M059J (cell line): Measurements from ENCODE around the gene TCAIM. TPM values are rescaled to one million over a fixed set of nuclear protein-coding genes. Genes with fewer than 3 reads are reported as not detected.
A peak's percentile ranks its signal among the peaks of the same experiment; 100 is the strongest.
"Not testable (repeated sequence)": the region's sequence is repeated elsewhere in the genome, so short reads cannot be mapped to it uniquely, and the experiment has no call there.

ENCODE experiments used
- DNase-seq: peaks from one replicate; pipeline ENCODE4 v3.0.0-alpha.2; 2012; ENCODE audit warnings: low read depth
- total RNA-seq: library from RNA; depleted of rRNA; stranded (reverse); fragments of >200 nt; shearing (Covaris generic); gene quantifications from 2 replicates; pipeline ENCODE4 v1.2.3, GENCODE V29; 2014

TCAIM gene
- total RNA-seq, 1 experiment from 2014 or later, result 30.4 TPM

DNA sequence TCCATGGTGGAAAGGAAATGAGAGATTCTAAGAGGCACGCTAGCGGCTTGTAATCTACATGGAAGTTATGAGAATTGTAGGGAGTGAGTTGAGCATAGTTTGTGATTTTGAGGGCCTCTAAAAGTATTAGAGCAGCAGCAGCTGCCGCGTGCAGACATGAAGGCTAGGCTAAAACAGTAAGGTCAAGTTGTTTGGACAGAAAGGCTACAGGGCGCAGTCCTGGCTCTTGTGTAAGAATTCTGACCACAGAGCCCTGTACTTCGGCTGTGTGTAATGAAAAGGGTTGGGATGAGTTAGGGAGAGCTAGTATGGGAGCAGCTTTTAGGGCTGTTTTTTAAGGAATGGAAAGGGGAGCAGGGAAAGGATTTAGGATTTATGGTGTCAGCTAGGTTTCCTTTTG, 8.0 kb downstream of the TCAIM start:
- not testable (repeated sequence) for DNase-seq

DNA sequence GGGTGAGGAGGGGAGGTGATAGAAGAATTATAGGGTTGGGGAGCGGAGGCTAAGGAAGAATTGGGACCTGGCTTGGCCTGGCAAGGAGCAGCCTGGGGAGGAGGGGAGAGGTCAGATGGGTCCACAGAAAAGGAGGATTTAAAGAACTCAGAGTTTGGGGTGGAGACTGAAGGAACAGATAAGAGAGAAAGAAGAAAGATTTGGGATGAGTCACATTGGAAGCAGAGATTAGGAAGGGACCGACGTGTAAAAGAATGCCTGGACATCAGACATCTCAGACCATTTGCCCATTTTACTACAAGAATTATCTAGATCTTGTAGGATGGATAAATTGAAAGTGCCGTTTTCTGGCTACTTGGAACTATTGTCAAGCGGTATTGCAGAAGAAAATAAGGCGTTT, 10.4 kb downstream of the TCAIM start:
- no peak for DNase-seq

DNA sequence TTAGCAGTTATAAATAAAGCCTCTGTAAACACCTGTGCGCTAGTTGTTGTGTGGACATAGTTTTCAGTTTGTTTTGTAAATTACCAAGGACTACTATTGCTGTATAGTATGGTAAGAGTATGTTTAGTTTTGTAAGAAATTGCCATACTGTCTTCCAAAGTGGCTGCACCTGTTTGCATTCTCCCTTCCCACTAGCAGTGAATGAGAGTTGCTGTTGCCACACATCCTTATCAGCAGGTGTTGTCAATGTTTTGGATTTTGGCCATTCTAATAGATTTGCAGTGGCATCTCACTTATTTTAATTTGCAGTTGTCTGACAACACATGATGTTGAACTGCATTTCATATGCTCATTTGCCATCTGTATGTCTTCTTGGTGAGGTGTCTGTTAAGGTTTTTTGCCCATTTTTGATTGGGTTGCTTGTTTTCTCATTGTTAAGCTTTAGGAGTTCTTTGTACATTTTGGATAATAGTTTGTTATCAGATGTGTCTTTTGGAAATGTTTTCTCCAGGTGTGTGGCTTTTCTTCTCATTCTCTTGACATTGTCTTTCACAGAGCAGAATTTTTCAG, 14.9 kb downstream of the TCAIM start:
- no peak for DNase-seq

DNA sequence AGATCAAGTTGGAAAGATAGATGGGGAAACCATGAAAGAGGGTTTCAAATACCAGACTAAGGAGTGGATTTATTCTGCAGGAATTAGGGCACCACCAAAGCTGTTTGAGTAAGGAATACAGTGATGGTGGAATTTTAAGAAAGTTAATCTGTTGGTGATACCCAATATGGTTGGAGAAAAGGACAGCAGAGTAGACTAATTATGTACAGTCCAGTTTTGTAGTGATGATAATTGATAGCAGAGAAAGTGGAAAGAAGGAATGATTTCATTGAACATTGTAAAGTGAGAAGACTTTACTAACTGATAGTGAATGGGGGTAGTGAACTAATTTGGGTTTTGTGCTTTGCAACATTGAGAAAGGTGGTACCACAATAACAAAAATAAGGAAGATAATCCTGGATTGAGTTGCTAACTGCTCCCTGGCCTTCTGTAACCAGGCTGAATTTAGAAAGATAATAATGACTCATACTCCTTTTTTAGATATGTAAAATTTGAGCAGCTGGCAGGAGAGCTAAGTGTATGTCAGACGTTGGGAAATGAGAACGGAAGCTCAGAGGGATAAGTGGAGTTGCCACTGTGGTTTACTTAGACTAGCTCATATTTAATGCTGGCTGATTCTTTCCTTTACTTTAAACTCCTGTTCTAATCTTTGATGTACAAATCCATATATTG, 16.9 kb downstream of the TCAIM start:
- DNase-seq, result peak; percentile 79

DNA sequence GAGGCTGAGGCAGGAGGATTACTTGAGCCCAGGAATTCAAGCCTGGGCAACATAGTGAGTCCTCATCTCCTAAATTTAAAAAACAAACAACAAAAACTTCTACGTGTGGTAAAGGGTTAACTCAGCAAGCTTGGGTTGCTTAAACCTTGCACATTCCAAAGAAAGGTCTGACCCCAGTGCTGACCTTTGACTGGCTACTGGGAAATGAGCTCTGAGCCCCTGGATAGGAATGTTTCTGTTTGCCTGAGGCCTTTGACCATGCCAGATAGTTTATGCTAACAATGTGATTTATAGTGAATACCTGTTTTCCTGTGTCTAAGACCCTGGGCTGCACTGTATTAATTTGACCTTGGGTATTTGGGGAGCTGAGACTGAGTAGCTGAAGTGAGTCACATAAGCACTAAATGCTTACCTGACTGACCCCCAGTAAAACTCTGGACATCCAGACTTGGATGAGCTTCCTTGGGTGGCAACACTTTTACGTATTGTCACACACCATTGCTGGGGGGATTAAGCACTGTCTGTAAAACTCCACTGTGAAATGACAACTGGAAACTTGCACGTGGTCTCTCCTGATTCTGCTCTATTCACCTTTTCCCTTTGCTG, 20.7 kb downstream of the TCAIM start:
- DNase-seq, result peak; percentile 80

DNA sequence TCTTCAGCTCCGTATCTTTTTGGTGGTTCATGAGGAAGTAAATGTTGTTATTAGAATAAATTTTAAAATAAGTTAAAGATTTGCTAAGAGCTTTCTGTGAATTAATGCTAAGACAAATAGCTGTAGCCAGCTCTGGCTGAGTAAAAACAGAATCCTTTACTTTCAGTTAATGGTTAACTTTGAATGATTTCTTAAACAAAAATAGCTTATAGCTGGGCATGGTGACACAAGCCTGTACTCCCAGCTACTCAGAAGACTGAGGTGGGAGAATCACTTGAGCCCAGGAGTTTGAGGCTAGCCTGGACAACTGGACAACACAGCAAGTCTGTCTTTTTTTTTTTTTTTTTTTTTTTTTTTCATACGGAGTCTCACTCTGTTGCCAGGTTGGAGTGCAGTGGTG, 25.0 kb downstream of the TCAIM start:
- DNase-seq, result no peak

DNA sequence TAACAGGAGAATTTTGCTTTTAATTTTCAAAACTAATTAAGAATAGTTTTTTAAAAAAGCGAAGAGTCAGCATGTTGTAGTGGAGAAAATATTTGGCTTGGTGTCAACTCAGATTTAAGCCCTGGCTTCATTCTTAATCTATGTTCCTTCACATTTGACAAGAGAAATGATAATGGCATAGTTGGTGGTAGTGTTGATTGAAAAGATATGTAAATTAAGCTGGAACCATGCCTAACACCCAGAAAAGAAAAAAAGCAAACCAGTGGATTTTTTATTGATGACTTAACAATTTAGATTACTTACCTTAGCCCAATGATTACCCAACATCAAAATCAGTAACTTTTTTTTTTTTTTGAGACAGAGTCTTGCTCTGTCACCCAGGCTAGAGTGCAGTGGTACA, 27.4 kb downstream of the TCAIM start:
- no peak for DNase-seq

DNA sequence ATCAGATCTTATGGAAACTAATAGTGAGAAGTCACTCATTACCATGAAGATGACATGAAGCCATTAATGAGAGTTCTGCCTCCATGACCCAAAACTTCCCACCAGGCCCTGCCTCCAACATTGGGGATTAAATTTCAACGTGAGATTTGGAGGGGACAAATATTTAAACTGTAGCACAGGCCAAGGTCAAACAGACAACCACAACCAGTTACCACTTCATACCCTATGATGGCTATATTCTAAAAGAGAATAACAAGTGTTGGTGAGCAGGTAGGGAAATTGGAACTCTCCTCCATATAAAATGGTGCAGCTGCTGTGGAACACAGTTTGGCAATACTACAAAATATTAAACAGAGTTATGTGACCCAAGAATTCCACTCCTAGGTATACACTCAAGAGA, 36.9 kb downstream of the TCAIM start:
- no peak for DNase-seq

DNA sequence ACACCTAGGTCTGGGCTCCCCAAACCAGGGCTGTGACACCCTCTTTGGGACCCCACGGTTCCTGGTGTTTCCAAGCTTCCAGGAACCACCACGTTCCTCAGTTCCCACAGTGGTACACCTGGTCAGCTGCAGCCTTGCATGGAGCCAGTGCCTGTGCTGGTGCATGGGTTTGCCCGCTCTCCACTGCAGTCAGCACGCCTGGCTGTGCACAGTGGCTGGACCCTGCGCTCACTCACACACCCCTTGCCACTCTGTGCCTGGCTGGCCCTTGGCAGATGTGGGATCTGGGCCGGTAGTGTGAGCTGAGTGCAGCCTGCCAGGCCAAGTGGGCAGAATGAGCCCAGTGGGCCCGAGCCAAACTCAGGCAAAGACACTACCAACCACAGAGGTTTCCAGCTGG, 48.8 kb downstream of the TCAIM start:
- DNase-seq, result no peak

DNA sequence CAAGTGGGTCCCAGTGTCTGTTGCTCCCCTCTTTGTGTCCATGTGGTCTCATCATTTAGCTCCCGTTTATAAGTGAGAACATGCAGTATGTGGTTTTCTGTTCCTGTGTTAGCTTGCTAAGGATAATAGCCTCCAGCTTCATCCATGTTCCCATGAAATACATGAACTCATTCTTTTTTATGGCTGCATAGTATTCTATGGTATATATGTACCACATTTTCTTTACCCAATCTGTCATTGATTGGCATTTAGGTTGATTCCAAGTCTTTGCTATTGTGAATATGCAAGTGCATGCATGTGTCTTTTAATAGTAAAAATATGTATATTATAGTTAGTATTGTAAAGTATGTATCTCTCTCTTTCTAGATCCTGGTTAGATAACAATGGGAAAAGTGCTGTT, 53.9 kb downstream of the TCAIM start:
- DNase-seq, result no peak

DNA sequence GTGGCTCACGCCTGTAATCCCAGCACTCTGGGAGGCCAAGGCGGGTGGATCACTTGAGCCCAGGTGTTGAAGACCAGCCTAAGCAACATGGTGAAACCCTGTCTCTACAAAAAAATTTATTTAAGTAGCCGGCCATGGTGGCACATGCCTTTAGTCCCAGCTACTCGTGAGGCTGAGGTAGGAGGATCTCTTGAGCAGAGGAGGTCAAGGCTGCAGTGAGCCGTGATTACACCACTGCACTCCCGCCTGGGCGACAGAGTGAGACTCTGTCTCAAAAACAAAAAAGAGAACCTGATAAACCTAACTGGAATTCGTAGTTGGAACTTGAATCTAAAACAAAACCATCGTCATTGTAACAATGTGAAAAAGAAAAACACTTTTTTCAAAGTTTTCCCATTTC, 57.1 kb downstream of the TCAIM start:
- DNase-seq, result no peak

DNA sequence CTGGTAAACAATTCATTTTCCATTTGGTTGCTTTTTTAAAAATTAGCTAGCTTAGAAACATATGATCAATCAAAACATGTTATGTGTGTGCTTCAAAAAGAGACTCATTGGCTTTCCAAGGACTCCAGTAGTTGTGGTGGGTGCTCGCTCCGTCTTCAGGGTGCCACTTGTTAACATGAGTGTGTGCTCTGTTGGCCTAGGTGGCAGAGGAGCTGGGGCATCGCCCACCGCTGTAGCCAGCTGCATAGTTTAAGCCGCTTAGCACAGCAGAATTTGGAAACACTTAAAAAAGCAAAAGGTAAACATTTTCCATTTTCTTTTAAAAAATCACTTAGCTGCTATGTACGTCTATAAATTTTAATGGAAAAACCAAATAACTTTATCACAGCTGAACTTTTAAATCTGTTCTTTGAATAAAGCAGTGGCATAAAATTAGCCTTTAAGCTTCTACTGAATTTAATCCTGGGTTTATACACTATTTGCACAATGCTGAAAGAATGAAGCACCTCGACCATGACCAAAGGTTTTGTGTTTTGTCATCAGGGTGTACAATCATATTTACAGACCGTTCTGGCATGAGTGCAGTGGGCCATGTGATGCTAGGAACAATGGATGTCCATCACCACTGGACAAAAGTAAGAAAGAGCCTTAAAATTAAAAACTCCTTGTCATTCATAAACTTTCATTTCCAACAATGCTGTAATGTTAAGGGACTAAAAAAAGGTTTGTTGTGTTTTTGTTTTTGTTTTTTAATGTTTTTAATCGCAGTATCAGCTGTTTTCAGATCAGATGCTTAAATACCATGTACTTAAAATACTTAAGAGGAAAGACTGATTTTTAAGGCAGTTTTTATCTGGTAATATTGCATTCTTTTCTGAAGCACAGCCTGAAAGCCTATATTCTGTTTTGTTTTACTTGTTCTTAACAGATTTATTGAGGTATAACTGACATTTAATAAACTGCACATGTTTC, 57.9 kb downstream of the TCAIM start:
- no peak for DNase-seq

DNA sequence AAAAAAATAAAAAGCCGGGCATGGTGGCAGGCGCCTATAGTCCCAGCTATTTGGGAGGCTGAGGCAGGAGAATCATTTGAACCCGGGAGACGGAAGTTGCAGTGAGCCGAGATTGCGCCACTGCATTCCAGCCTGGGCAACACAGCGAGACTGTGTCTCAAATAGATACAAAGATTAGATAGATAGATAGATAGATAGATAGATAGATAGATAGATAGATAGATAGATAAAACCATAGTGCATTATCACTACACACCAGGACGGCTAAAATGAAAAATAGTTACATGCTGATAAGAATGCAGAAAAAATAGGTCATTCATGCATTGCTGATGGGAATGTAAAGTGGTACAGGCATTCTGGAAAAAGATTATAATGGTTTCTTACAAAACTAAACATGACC, 59.7 kb downstream of the TCAIM start:
- not testable (repeated sequence) for DNase-seq

DNA sequence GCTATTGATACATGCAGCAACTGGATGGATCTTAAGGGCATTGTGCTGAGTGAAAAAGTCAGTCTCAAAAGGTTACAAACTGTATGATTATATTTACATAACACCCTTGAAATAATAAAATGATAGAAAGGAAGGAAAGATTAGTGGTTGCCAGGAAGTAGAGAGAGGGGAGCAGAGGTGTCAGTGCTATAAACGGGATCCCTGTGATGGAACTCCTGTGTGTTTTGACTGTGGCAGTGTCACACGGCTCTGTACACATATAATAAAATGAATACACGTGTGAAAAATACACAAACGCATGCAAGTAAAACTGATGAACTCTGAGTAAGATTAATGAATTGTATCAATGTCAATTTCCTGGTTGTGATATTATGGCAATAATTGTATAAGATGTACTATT, 60.3 kb downstream of the TCAIM start:
- no peak for DNase-seq

DNA sequence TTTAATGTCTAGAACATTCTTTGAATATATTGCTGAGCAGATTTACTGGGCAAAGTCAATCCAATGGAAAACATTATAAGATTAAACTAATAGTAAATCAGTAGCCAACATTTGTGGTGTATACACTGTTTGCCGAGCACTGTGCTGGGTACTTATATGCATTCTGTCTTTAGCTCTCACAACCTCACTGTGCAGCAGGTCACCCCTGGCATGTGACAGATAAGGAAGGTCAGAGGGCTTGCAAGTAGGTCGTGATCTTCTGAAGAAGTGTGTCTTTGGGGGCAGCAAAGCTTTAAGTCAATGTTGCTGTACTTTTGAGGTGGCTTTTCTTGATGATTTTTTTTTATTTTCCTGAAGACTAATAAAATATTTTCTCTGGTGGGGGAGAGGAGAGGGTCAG, 62.2 kb downstream of the TCAIM start:
- DNase-seq, result no peak

DNA sequence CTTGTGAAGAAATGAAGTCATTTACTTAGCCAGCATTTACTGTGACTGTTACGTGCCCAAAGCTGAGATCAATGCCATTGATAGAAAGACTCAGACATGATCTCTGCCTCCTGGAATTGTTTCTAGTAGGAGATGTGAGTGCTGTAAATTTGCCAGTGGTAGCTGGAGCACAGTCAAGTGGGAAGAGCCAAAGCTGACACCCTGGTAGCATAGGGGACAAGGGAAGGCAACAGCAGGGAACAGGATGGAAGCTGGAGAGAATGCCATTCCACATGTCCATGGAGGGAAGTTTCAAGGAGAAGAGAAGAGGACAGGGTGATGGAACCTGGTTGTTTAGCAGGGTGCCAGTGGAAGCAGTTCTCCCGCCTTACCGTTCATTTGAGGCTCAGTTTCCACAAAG, 64.0 kb downstream of the TCAIM start:
- DNase-seq, result no peak

DNA sequence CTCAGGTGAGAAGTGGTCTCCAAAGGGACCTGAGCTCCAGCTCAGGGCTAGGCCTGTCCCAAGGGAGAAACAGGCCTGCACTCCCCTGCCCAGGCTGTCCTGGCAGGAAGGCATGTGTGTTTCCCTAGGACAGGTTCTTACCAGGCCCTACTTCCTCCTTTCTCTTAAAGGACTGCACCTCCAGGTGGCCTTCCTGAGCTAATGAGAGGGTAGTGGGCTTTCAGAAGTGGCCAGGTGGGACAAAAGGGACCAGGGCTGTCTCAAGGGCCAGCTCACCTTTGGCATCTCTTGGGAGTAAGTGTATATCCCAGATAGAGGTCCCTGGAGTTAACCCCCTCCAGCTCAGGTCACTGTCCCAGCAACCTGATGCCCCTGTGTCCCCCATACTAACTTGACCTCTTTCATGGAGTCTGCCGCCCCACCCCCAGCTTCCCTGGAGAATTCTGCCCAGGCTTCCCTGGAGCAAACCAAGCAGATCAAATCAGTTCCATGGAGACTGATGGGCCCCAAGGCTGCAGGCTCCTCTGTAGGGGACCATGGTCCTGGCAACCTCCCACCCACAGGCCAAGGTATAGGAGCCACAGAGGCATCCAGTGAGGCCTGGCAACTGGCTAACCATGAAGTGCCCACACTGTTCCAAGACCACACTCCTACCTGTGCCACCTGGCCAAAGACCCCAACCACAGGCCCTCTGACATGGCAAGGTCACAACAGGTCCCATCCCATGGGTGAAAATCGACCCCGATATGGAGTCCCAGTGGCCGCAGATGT, 71.3 kb downstream of the TCAIM start:
- DNase-seq, result no peak

DNA sequence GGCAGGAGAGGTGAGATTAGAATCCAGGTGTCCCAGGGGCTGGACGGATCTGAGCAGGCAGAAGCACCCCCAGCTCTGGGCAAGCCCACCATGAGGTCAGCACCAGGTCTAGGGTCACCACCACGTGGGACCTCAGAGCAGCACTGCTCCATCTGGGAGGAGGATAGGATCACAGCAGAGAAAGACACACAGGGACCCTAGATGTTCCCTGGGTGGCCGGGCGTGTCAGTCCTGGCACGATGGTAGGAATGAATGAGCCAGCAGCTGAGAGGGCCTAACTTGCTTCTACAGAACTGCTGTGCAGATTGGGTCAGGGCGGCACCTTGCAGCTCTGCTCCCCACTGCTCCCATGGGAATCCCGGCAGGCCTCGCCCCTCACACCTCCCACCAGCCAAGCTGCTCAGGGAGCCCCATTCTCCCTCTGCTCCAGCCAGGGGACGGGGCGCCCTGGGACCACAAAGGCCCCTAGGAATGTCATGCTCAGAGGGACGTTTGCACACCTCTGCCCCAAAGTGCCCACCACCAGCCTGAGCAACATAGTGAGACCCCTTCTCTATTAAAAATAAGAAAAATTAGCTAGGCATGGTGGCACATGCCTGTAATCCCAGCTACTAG, 72.6 kb downstream of the TCAIM start:
- DNase-seq, result no peak

DNA sequence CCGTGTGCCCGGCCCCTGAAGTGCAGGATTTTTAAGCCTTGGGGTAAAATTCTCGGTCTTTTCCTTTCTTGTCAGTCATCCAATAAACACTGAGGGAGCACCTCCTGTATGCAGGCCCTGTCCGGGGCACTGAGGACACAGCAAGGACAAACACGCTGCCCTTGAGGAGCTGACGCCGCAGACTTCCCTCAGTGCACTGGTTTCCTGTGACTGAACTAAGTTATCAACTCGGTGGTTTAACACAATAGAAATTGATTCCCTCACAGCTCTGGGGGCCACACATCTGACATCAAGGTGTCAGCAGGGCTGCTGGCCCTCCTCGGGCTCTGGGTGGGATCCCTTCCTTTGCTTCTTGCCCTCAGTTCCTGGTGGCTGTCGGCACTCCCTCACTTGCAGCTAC, 73.8 kb downstream of the TCAIM start:
- DNase-seq, result no peak

DNA sequence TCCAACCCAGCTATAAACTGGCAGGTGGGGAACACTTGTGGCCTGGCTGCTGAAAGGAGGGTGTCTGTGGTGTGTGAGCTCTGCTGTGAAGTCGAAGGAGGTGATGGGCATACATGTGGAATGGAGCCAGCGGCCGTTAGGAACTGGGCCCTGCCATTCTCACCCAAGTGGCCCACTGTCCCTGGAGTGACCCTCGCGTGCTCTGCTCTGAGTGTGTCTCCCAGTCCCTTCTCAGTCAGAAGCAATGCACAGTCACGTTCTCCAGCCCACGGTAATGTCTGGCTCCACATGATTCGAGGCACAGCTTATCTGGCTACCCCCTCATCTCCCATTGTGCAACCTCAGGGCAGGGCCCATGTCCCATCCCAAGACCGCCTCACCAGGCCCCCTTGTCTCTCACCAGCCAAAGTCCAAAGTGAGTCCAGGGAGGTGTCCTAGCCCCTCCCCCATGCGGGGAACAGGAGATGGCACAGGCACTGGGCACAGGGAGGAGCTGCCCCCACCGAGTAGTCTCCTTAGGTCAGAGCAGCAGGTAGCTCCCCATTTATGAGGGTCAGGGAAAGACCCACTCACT, 76.0 kb downstream of the TCAIM start:
- no peak for DNase-seq

DNA sequence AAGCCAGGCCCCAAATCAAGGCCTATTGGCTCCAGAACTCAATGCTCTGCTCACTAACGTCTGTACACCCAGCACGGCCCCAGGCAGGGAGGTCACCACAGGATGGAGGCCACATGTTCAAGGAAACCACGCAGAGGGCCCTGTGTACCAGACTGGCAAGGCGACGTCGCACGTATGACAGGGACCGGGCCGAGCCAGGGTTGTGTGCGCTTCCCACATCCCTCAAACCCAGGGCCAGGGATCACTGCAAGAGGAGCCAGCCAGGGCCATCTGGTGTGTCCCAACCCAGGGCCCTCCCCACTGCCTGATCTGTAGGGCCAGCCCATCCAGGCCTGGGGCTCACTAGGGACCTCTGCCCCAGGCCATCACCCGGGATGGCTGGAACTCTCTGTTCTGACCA, 76.9 kb downstream of the TCAIM start:
- DNase-seq, result no peak
